Superior temporal gyrus (tissue), 1 donor: ENCODE results near the gene BBS9.
"Not testable (repeated sequence)": the region's sequence is repeated elsewhere in the genome, so short reads cannot be mapped to it uniquely, and the experiment has no call there.

Experiments used
- DNase-seq: peaks from one replicate; pipeline ENCODE4 v3.0.0-alpha.2; 2016; ENCODE audit errors: extremely low spot score

The BBS9 gene

GRCh38 chr7:33276325-33276724, 147.0 kb downstream of the BBS9 start:
- DNase-seq, result no peak

GRCh38 chr7:33276729-33277128, 147.4 kb downstream of the BBS9 start:
- no peak for DNase-seq

DNA sequence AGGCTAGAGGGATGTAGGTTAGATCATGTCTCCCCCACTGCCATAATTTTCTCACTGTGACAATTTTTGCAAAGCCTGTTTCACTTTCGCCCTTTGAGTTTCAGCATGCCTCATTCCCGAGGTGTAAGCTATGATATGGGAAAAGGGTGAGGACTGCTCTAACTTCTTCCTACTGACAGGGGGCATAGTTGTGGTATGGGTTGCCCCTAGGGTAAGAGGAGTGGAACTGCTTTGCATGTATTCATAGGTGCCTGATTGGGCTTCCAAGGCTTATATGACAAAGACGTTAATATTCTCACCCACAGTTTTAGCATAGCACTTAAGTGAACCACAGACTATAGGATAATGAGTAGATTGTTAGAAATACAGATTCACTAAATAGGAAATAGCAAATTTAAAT, 148.7 kb downstream of the BBS9 start:
- no peak for DNase-seq

GRCh38 chr7:33286501-33286900, 157.1 kb downstream of the BBS9 start:
- DNase-seq, result no peak

- DNase-seq, result no peak
Measured at GRCh38 chr7:33287738-33288137, 158.4 kb downstream of the BBS9 start.

GRCh38 chr7:33298848-33299247, 169.5 kb downstream of the BBS9 start:
- DNase-seq, result no peak

- no peak for DNase-seq
Measured at GRCh38 chr7:33299425-33299824, 170.1 kb downstream of the BBS9 start.

DNA sequence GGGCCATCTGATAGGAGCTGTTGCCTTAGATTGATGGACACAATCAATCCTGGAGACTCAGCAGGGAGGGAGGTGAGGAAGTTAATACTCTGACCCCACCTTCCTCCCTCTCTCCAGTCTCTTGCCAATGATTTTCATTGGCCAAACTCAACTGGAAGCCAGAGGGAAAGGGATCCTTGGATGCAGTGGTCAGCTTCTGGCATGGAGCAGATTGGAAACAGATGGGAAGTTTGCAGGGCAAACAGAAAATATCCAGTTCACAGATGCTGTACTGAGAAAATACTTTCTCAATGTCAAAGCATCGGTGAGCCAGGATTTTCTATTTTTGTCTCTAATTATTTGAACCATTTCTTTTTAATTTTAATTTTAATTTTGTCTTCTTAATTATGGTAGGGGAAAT, 170.8 kb downstream of the BBS9 start:
- DNase-seq, result no peak

GRCh38 chr7:33300742-33301141, 171.4 kb downstream of the BBS9 start:
- no peak for DNase-seq

DNA sequence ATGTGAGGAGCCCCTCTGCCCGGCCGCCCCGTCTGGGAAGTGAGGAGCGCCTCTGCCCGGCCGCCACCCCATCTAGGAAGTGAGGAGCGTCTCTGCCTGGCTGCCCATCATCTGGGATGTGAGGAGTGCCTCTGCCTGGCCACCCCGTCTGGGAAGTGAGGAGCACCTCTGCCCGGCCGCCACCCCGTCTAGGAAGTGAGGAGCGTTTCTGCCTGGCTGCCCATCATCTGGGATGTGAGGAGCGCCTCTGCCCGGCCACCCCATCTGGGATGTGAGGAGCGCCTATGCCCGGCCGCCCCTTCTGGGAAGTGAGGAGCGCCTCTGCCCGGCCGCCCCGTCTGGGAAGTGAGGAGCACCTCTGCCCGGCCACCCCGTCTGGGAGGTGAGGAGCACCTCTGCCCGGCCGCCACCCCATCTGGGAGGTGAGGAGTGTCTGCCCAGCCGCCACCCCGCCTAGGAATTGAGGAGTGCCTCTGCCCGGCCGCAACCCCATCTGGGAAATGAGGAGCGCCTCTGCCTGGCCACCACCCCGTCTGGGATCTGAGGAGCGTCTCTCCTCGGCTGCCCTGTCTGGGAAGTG, 174.7 kb downstream of the BBS9 start:
- DNase-seq, result not testable (repeated sequence)

DNA sequence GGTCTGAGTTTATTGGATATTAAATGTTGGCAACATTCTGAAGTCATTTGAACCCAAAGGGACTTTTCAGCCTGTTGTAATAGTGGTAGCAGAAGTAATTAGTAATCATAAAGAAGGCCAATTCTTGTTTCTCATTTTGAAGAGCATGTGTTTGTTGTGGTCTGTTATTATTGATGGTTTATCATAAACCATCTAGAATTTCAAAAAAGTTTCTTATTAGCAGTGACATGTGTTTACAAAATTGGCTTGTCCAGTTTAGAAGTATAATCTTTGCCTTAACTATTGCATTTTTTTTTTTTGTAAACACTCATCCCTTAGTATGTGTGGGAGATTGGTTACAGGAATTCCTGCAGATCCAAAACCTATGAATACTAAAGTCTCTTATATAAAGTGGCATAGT, 177.8 kb downstream of the BBS9 start:
- DNase-seq, result no peak

DNA sequence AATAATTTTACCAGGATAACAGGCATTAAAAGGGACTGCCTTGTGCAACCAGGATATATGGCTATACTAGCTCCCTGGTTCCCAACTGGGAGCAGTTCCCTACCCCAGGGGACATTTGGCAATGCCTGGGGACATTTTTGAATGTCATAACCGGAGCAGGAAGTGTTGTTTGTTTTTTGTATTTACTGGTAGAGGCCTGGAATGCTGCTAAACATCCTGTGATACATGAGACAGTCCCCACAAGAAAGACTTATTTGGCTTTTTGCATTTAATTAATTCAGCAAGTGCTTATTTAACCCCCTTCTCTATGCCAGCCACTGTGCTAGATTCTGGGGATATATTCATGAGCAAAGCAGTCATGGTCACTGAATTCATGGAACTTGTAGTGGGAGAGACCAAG, 181.2 kb downstream of the BBS9 start:
- no peak for DNase-seq

GRCh38 chr7:33325754-33326484, 196.6 kb downstream of the BBS9 start:
- no peak for DNase-seq

DNA sequence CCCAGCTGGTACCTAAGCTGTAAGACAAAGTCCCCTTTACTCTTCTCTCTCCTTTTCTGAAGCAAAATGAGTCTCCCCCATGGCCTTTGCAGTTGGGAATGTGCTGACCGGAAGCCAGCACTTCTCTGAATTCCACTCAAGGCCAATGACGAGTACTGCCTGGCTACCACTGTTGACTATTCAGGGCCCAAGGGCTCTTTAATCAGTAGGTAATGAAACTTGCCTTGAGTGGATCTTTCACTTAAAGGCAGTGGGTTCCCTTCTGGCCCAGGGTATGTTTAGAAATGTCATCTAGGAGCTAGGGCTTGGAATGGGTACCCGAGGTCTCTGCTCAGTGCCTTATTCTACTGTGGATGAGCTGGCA, 197.1 kb downstream of the BBS9 start:
- DNase-seq, result no peak

DNA sequence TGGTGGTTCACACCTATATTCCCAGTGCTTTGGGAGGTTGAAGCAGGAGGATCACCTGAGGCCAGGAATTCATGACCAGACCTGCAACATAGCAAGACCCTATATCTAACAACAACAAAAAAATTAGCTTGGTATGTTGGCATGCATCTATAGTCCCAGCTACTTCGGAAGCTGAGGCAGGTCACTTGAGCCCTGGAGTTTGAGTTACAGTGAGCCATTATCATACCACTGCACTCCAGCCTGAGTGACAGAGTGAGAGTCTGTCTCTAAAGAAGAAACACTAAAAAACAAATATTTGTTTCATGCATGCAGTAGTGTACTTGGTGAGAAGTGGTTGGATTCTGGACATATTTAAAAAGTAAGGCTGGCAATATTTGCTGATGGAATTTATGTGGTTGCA, 198.1 kb downstream of the BBS9 start:
- DNase-seq, result no peak

DNA sequence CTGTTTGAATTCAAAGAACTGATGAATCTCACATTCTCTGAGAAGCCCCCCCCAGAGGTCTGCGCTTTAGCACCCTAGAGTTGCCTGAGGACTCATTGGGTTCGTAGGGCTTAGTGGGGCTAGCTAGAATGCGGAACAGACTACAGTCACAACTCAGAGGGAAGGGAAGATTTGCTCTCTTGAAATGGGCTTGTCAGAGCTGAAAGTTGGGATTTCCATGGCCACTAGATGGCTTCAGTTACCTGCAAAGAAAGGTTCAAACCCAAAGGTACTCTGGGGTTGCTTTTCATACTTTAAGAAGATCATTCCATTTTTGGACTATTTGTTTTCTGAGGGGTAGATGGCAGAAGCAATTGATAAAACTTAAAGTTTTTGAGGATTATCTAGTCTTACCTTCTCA, 205.0 kb downstream of the BBS9 start:
- DNase-seq, result no peak

DNA sequence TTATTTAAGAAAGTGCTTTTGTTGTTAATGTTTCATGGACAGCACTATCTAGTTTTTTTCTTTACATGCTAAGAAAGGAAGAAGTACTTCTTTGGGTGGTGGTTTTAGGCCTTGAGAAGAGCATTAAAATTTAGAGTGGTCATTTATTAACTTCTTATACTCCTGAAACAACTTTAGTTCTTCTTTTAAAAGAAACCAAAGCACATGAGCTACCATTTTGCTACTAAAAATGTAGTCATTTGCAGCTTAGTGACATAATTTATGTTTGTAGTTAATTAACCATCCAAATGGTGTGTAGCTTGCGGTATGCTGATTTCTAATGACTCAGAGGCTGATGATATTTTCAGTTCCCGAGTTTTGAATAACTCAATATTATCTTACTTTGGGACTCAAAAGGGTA, 207.5 kb downstream of the BBS9 start:
- DNase-seq, result no peak

- DNase-seq, result no peak
Measured at GRCh38 chr7:33339074-33339790, 209.9 kb downstream of the BBS9 start.

DNA sequence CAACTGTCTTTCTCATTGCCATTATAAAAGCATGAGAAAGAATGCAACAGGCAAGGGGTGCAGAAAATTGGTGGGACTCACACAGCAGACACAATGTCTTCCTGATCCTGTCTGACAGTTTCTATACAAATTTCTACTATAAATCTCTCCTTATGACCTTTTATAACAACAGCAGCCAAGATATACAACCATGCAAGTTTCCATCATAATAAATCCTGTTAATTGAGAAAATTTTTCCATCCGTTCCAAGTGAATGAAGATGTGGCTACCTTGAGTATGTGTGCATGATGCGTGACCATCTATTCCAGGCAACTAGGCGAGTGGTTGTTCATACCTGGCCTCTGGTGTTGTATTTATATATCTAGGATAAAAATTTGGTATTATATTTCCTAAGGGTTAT, 216.7 kb downstream of the BBS9 start:
- no peak for DNase-seq

- DNase-seq, result no peak
Measured at GRCh38 chr7:33350577-33350976, 221.2 kb downstream of the BBS9 start.

- no peak for DNase-seq
Measured at GRCh38 chr7:33351709-33352108, 222.3 kb downstream of the BBS9 start.

DNA sequence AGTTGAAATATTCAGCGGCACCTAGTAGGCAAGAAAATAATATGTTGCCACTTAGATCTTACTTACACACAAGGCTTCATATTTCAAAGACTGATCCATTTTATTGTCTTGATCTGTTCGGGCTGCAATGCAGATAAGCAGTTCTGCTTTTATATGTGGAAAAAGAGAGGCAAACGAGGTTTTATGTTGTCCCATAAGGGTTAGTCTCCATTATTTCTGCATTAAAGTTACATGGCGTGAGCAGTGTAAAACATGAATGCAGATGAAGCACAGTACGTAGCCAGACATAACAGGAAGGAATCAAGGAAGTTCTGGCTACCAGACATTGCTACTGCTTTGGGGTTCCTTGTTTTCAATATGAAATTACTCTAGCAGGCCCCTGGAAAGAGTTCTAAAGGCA, 224.8 kb downstream of the BBS9 start:
- no peak for DNase-seq

DNA sequence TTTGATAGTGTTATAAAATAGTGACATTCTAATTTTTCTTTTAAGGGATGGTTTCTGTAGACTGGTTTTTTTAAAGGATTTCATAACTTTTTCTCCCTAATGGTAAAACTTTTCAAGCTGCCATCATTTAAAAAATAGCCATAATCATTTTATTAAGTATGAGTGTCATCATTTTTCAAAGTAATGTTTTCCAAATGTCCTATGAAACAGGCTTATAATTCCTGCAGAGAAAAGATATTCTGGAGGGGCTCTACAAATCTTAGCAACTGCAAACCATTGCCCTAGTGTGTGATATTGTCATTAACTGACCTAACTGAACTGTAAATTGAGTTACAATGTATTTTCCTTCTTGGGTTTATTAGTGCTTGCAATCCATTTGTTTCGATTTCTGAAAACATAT, 226.0 kb downstream of the BBS9 start:
- no peak for DNase-seq
